ENCODE measurements around the gene SLC25A27. TPM values are rescaled to one million over a fixed set of nuclear protein-coding genes. Genes with fewer than 3 reads are reported as not detected.

Gene SLC25A27
- total RNA-seq, 1 experiment from 2014 or later, result 10.7 TPM

DNA sequence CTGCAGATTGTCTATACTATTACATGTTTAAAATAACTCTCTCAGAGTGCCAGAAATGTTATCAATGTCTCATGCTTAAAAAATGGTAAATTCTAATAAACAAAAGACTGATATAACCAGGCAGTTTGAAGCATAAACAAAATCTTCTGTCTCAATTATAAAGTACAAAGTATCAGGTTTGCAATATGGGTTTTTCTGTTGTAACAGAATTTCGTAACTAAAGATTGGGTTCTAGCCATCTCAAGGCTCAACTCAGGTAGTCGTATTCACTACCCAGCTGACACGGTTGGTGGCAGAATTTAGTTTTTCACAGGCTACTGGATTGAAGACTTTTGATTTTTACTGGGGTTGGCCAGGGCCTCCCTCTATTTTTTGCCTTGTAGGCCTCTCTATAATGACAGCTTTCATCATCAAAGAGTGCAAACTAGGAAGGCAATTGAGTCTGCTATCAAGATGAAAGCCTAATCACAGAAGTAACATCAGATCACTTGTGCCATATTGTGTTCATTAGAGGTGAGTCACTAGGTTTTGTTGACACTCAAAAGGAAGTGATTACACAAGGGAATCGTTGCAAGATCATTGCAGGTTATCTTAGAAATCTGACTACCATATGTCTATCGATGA is 3.8 kb upstream of the SLC25A27 start (continued):
- TF ChIP-seq, protein P1, sequence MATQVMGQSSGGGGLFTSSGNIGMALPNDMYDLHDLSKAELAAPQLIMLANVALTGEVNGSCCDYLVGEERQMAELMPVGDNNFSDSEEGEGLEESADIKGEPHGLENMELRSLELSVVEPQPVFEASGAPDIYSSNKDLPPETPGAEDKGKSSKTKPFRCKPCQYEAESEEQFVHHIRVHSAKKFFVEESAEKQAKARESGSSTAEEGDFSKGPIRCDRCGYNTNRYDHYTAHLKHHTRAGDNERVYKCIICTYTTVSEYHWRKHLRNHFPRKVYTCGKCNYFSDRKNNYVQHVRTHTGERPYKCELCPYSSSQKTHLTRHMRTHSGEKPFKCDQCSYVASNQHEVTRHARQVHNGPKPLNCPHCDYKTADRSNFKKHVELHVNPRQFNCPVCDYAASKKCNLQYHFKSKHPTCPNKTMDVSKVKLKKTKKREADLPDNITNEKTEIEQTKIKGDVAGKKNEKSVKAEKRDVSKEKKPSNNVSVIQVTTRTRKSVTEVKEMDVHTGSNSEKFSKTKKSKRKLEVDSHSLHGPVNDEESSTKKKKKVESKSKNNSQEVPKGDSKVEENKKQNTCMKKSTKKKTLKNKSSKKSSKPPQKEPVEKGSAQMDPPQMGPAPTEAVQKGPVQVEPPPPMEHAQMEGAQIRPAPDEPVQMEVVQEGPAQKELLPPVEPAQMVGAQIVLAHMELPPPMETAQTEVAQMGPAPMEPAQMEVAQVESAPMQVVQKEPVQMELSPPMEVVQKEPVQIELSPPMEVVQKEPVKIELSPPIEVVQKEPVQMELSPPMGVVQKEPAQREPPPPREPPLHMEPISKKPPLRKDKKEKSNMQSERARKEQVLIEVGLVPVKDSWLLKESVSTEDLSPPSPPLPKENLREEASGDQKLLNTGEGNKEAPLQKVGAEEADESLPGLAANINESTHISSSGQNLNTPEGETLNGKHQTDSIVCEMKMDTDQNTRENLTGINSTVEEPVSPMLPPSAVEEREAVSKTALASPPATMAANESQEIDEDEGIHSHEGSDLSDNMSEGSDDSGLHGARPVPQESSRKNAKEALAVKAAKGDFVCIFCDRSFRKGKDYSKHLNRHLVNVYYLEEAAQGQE (IDR thresholded peaks at IDR 0.05; ENCODE audit: low read depth), result no peak
- TF ChIP-seq POLR2AphosphoS5 (IDR thresholded peaks at IDR 0.05; ENCODE audit: low read depth, low read length) (no peak), EZH2 (IDR thresholded peaks at IDR 0.05) (no peak)

DNA sequence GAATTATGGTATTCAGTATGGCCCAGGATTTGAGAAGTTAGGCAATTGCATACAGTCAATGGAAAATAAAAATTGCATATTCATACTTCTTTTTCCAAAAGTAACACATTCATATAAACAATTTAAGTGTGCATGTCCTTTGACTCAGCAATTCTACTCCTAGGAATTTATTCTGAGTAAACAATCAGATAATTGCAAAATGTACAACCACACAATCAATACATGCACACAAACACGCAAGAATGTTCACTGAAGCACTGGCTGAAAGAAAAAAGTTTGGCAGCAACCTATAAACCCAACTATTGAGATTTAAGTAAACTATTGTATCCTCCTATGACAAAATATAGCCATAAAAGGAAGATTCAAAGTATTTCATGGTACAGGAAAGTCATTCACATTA is 1.8 kb upstream of the SLC25A27 start:
- no peak overlapping the region for H3K27ac ChIP-seq (ENCODE audit: low read depth, low read length)
- no peak for DNase-seq (ENCODE audit: low read depth, low spot score)
- TF ChIP-seq POLR2AphosphoS5 (IDR thresholded peaks at IDR 0.05; ENCODE audit: low read depth, low read length) (no peak), RAD21 (IDR thresholded peaks at IDR 0.05; ENCODE audit: low read depth) (no peak), SRF (IDR thresholded peaks at IDR 0.05; ENCODE audit: low read depth) (no peak), POLR2A (IDR thresholded peaks at IDR 0.05; ENCODE audit: borderline replicate concordance, extremely low read depth, insufficient read depth, insufficient read length) (no peak), SP1 (IDR thresholded peaks at IDR 0.05; ENCODE audit: low read depth) (no peak), FOSL1 (IDR thresholded peaks at IDR 0.05; ENCODE audit: low read depth) (no peak), EZH2phosphoT487 (IDR thresholded peaks at IDR 0.05; ENCODE audit: borderline replicate concordance) (no peak), JUND (IDR thresholded peaks at IDR 0.05) (no peak), EZH2 (IDR thresholded peaks at IDR 0.05) (no peak), TCF7L2 (IDR thresholded peaks at IDR 0.05; ENCODE audit: borderline replicate concordance, extremely low read depth, insufficient read depth, insufficient read length) (no peak), ZNF274 (IDR thresholded peaks at IDR 0.05; ENCODE audit: low read depth, low read length) (no peak)
- TF ChIP-seq, protein P2, sequence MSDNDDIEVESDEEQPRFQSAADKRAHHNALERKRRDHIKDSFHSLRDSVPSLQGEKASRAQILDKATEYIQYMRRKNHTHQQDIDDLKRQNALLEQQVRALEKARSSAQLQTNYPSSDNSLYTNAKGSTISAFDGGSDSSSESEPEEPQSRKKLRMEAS (IDR thresholded peaks at IDR 0.05), result no peak
- TF ChIP-seq, protein P3, sequence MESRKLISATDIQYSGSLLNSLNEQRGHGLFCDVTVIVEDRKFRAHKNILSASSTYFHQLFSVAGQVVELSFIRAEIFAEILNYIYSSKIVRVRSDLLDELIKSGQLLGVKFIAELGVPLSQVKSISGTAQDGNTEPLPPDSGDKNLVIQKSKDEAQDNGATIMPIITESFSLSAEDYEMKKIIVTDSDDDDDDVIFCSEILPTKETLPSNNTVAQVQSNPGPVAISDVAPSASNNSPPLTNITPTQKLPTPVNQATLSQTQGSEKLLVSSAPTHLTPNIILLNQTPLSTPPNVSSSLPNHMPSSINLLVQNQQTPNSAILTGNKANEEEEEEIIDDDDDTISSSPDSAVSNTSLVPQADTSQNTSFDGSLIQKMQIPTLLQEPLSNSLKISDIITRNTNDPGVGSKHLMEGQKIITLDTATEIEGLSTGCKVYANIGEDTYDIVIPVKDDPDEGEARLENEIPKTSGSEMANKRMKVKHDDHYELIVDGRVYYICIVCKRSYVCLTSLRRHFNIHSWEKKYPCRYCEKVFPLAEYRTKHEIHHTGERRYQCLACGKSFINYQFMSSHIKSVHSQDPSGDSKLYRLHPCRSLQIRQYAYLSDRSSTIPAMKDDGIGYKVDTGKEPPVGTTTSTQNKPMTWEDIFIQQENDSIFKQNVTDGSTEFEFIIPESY (IDR thresholded peaks at IDR 0.05; ENCODE audit: extremely low read depth, insufficient replicate concordance, low read length), result no peak
- CTCF ChIA-PET, result no interaction called here
- no peaks in the 10 kb centered on the region for H3K9me2 ChIP-seq (ENCODE audit: insufficient read depth)
- intact Hi-C loops (cut with micrococcal nuclease), result loop anchor here (5.0 kb wide), 1 partner anchor 396 kb away; no protein-coding TSS in a partner anchor
- RAD21 ChIA-PET (ENCODE audit: low non-redundant PET in 1 of 2, low total read pairs in 2 of 2, uncharacterized antibody in 2 of 2, unreplicated experiment in 2 of 2), result no interaction called here
- H3K36me3 ChIP-seq (ENCODE audit: control insufficient read depth in 1 of 2, insufficient read depth in 2 of 2, low read length in 2 of 2), result no peaks in the 10 kb centered on the region
- no peak overlapping the region for H2AFZ ChIP-seq (ENCODE audit: low read depth, low read length, poor library complexity, severe bottlenecking)
- ATAC-seq, result no peak
- no peaks in the 10 kb centered on the region for H3K79me2 ChIP-seq (ENCODE audit: insufficient read depth, low read length)
- H3K4me2 ChIP-seq (ENCODE audit: low read length), result no peak overlapping the region
- H4K20me1 ChIP-seq (ENCODE audit: insufficient read depth), result no peaks in the 10 kb centered on the region
- H3K4me3 ChIP-seq (replicated peaks in 1 of 2; ENCODE audit: low read depth in 1 of 2, low read length in 2 of 2), result no peak overlapping the region
- BruUV-seq (replicated peaks), result no TSS peak
- H3K9me3 ChIP-seq (ENCODE audit: control insufficient read depth in 1 of 2, insufficient read depth in 1 of 2, low read depth in 1 of 2, low read length in 2 of 2), result no peaks in the 10 kb centered on the region
- H3K4me1 ChIP-seq (ENCODE audit: control insufficient read depth in 1 of 2, insufficient read depth in 2 of 2, low read length in 2 of 2), result peaks cover 3 to 28% of the 10 kb centered on the region in 2 experiments; a peak in 2 of 4 replicates
- H3K27me3 ChIP-seq (ENCODE audit: insufficient read depth, low read length), result no peaks in the 10 kb centered on the region
- H3K9ac ChIP-seq (ENCODE audit: low read length), result no peak overlapping the region
- POLR2A ChIA-PET, result no interaction called here

Measured in HCT116 (cell line).